ENCODE data around the gene CSTF1. TPM values are rescaled to one million over a fixed set of nuclear protein-coding genes. Genes with fewer than 3 reads are reported as not detected.

CSTF1 gene
- total and polyA plus RNA-seq, 5 donors, result 8.8 to 23.2 (median 19.6) TPM

DNA sequence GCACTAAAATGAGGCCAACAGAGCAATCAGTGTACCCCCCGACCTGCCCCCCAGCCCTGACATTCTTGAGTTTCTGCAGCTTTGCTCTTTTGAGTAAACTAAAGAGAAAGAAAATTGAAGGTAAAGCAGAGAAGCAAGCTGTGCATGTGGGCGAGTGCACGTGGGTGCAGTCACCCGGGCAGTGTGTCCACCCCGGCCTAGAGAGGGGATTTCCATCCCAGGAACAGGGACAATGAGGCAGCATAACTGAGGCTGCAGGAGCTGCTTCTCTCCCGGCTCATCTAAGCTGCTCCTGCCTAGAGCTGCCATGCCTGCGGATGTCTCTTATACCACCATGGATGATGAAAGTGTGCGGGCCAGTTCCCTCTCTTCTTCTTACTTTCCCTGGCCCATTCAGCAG lies 36.4 kb downstream of the CSTF1 start:
- Histone ChIP-seq H3K27me3 (ENCODE audit: control insufficient read depth, insufficient read depth) (no peaks in the 10 kb centered on the region), H3K9me3 (ENCODE audit: control insufficient read depth, low read length) (no peaks in the 10 kb centered on the region), H3K27ac (ENCODE audit: low read length) (no peak overlapping the region), H3K4me3 (ENCODE audit: low read length) (no peak overlapping the region), H3K4me1 (ENCODE audit: control insufficient read depth, insufficient read depth, low read length) (peaks cover 3% of the 10 kb centered on the region)
- WGBS, result 81% methylated on average over 8 of the region's 8 CpGs
- DNase-seq, result no peak
- intact Hi-C loops (cut with DNase I), result no loop called here
- ATAC-seq, result no peak

- H3K9me3 ChIP-seq (ENCODE audit: control insufficient read depth, low read length), result no peaks in the 10 kb centered on the region
- H3K4me3 ChIP-seq (ENCODE audit: low read length), result no peak overlapping the region
- ATAC-seq, result no peak
- intact Hi-C loops (cut with DNase I), result no loop called here
- H3K27ac ChIP-seq (ENCODE audit: low read length), result no peak overlapping the region
- H3K4me1 ChIP-seq (ENCODE audit: control insufficient read depth, insufficient read depth, low read length), result peaks cover 4% of the 10 kb centered on the region
- DNase-seq, result no peak
- no peaks in the 10 kb centered on the region for H3K27me3 ChIP-seq (ENCODE audit: control insufficient read depth, insufficient read depth)
- WGBS, result 57% methylated on average over 6 of the region's 6 CpGs
Observed at GRCh38 chr20:56429502-56429901, 37.1 kb downstream of the CSTF1 start.

- no peaks in the 10 kb centered on the region for H3K9me3 ChIP-seq (ENCODE audit: control insufficient read depth, low read length)
- WGBS, result 49% methylated on average over 4 of the region's 4 CpGs
- intact Hi-C loops (cut with DNase I), result no loop called here
- H3K4me1 ChIP-seq (ENCODE audit: control insufficient read depth, insufficient read depth, low read length), result peaks cover 4% of the 10 kb centered on the region
- no peak overlapping the region for H3K27ac ChIP-seq (ENCODE audit: low read length)
- no peak for ATAC-seq
- no peak for DNase-seq
- H3K27me3 ChIP-seq (ENCODE audit: control insufficient read depth, insufficient read depth), result no peaks in the 10 kb centered on the region
- no peak overlapping the region for H3K4me3 ChIP-seq (ENCODE audit: low read length)
Observed at GRCh38 chr20:56429941-56430340, 37.5 kb downstream of the CSTF1 start.

- DNase-seq, result no peak
- peaks cover 4% of the 10 kb centered on the region for H3K4me1 ChIP-seq (ENCODE audit: control insufficient read depth, insufficient read depth, low read length)
- intact Hi-C loops (cut with DNase I), result no loop called here
- ATAC-seq, result no peak
- no peaks in the 10 kb centered on the region for H3K9me3 ChIP-seq (ENCODE audit: control insufficient read depth, low read length)
- WGBS, result 59% methylated on average over 4 of the region's 4 CpGs
- H3K4me3 ChIP-seq (ENCODE audit: low read length), result no peak overlapping the region
- no peaks in the 10 kb centered on the region for H3K27me3 ChIP-seq (ENCODE audit: control insufficient read depth, insufficient read depth)
- no peak overlapping the region for H3K27ac ChIP-seq (ENCODE audit: low read length)
Observed at GRCh38 chr20:56430461-56430860, 38.0 kb downstream of the CSTF1 start.

GRCh38 chr20:56430957-56431356 lies 38.5 kb downstream of the CSTF1 start:
- H3K4me3 ChIP-seq (ENCODE audit: low read length), result no peak overlapping the region
- no peaks in the 10 kb centered on the region for H3K9me3 ChIP-seq (ENCODE audit: control insufficient read depth, low read length)

DNA sequence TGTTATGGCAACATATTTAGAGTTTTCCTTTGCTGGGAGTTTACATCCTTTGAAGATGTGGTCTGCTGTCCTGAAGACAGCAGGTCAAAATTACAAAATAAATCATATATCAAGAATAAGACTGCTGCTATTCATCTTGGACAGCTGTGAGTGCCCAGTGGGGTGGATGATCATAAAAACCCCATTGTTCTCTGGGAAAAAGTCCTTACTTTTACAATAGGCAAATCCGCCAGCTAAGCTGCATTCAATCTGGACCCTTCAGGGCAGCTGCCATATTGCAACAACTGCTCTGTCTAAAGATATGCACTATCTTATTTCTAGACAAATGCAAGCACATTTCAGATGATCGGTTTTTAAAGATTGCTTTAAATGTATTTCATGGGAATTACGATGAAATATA lies 39.0 kb downstream of the CSTF1 start:
- intact Hi-C loops (cut with DNase I), result no loop called here
- Histone ChIP-seq H3K27ac (ENCODE audit: low read length) (no peak overlapping the region), H3K9me3 (ENCODE audit: control insufficient read depth, low read length) (no peaks in the 10 kb centered on the region), H3K4me3 (ENCODE audit: low read length) (no peak overlapping the region), H3K27me3 (ENCODE audit: control insufficient read depth, insufficient read depth) (no peaks in the 10 kb centered on the region), H3K4me1 (ENCODE audit: control insufficient read depth, insufficient read depth, low read length) (peaks cover 4% of the 10 kb centered on the region)
- no peak for ATAC-seq
- 72% methylated on average over 3 of the region's 3 CpGs for WGBS
- DNase-seq, result no peak

More at GRCh38 chr20:56430957-56431356, 38.5 kb downstream of the CSTF1 start:
- 87% methylated on average over 1 of the region's 1 CpG for WGBS
- peaks cover 4% of the 10 kb centered on the region for H3K4me1 ChIP-seq (ENCODE audit: control insufficient read depth, insufficient read depth, low read length)
- H3K27ac ChIP-seq (ENCODE audit: low read length), result no peak overlapping the region
- ATAC-seq (no peak), DNase-seq (no peak)
- intact Hi-C loops (cut with DNase I), result no loop called here
- no peaks in the 10 kb centered on the region for H3K27me3 ChIP-seq (ENCODE audit: control insufficient read depth, insufficient read depth)

GRCh38 chr20:56433221-56433879 lies 40.9 kb downstream of the CSTF1 start:
- DNase-seq, result no peak
- intact Hi-C loops (cut with DNase I), result no loop called here
- H3K27me3 ChIP-seq (ENCODE audit: control insufficient read depth, insufficient read depth), result no peaks in the 10 kb centered on the region
- H3K27ac ChIP-seq (ENCODE audit: low read length), result no peak overlapping the region
- WGBS, result 38% methylated on average over 3 of the region's 3 CpGs
- ATAC-seq, result no peak
- no peaks in the 10 kb centered on the region for H3K9me3 ChIP-seq (ENCODE audit: control insufficient read depth, low read length)
- peaks cover 4% of the 10 kb centered on the region for H3K4me1 ChIP-seq (ENCODE audit: control insufficient read depth, insufficient read depth, low read length)
- no peak overlapping the region for H3K4me3 ChIP-seq (ENCODE audit: low read length)

DNA sequence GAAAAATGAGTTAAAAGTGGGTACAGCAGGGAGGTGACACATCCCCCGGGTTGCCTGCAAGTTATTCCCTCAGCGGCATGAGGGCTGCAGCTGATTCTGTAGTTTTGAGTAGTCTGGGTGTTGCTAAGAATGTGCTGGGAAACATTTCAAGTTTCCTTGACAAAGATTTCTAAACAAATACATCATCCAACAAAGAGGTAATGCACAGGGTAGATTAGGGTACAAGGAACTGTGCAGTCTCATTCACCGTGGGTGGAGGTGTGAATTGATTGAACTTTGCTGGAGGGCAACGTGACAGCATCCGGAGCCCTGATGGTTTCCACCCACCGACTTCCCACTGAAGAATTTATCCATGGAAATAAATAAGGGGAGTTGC lies 41.4 kb downstream of the CSTF1 start:
- peaks cover 4% of the 10 kb centered on the region for H3K4me1 ChIP-seq (ENCODE audit: control insufficient read depth, insufficient read depth, low read length)
- no peaks in the 10 kb centered on the region for H3K27me3 ChIP-seq (ENCODE audit: control insufficient read depth, insufficient read depth)
- no peak overlapping the region for H3K4me3 ChIP-seq (ENCODE audit: low read length)
- WGBS, result 34% methylated on average over 6 of the region's 6 CpGs
- intact Hi-C loops (cut with DNase I), result no loop called here
- peak; percentile 40 to 61 for ATAC-seq
- no peaks in the 10 kb centered on the region for H3K9me3 ChIP-seq (ENCODE audit: control insufficient read depth, low read length)
- no peak for DNase-seq
- H3K27ac ChIP-seq (ENCODE audit: low read length), result no peak overlapping the region

DNA sequence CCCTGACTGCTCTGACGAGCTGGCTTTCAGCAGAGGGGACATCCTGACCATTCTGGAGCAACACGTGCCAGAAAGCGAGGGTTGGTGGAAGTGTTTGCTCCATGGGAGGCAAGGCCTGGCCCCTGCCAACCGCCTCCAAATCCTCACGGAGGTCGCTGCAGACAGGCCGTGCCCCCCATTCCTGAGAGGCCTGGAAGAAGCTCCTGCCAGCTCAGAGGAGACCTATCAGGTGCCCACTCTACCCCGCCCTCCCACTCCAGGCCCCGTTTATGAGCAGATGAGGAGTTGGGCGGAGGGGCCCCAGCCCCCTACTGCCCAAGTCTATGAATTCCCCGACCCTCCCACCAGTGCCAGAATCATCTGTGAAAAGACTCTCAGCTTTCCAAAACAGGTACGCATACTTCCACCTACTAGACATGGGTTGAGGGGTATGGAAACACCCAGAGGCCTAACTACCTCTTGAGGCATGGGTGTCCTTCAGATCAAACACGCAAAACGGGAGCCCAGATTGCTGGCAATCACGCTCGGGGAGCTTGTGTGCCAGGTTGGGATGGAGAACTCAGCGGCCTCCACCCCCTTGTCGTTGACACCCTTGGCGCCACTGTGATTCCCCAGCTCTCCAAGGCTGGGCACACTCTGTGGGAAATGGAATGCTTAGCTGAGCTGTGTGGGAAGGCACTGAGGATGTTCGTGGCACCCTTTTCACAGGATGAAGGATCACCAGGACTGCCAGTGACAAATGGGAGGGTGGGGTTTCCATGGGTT lies 44.9 kb downstream of the CSTF1 start:
- 93% methylated on average over 20 of the region's 20 CpGs for WGBS
- intact Hi-C loops (cut with DNase I), result no loop called here

GRCh38 chr20:56438284-56438683 lies 45.8 kb downstream of the CSTF1 start:
- Histone ChIP-seq H3K9me3 (ENCODE audit: control insufficient read depth, low read length) (no peaks in the 10 kb centered on the region), H3K4me1 (ENCODE audit: control insufficient read depth, insufficient read depth, low read length) (peaks cover 4% of the 10 kb centered on the region), H3K27me3 (ENCODE audit: control insufficient read depth, insufficient read depth) (no peaks in the 10 kb centered on the region), H3K27ac (ENCODE audit: low read length) (no peak overlapping the region), H3K4me3 (ENCODE audit: low read length) (no peak overlapping the region)
- DNase-seq (no peak), ATAC-seq (no peak)
- WGBS, result 94% methylated on average over 4 of the region's 4 CpGs
- intact Hi-C loops (cut with DNase I), result no loop called here

More for the DNA sequence above, 44.9 kb downstream of the CSTF1 start:
- DNase-seq, result no peak
- peaks cover 4% of the 10 kb centered on the region for H3K4me1 ChIP-seq (ENCODE audit: control insufficient read depth, insufficient read depth, low read length)
- ATAC-seq, result no peak
- no peaks in the 10 kb centered on the region for H3K9me3 ChIP-seq (ENCODE audit: control insufficient read depth, low read length)
- H3K27me3 ChIP-seq (ENCODE audit: control insufficient read depth, insufficient read depth), result no peaks in the 10 kb centered on the region
- H3K4me3 ChIP-seq (ENCODE audit: low read length), result no peak overlapping the region
- H3K27ac ChIP-seq (ENCODE audit: low read length), result no peak overlapping the region

- intact Hi-C loops (cut with DNase I), result no loop called here
- 47% methylated on average over 5 of the region's 5 CpGs for WGBS
- no peak overlapping the region for H3K4me3 ChIP-seq (ENCODE audit: low read length)
- no peaks in the 10 kb centered on the region for H3K4me1 ChIP-seq (ENCODE audit: control insufficient read depth, insufficient read depth, low read length)
- peak; percentile 68 to 94 for ATAC-seq
- H3K27ac ChIP-seq (ENCODE audit: low read length), result no peak overlapping the region
- DNase-seq, result peak; percentile 62 to 81 (median 71)
- H3K9me3 ChIP-seq (ENCODE audit: control insufficient read depth, low read length), result no peaks in the 10 kb centered on the region
- H3K27me3 ChIP-seq (ENCODE audit: control insufficient read depth, insufficient read depth), result no peaks in the 10 kb centered on the region
Observed at GRCh38 chr20:56439771-56440291, 47.4 kb downstream of the CSTF1 start.
